Measurements from ENCODE around the gene DENND5B.

Gene DENND5B

GRCh38 chr12:31633464-31633863, 42.5 kb upstream of the DENND5B start (continued):
- TF ChIP-seq ZFP37 (tag by site-specific recombination; IDR thresholded peaks at IDR 0.05) (no peak), ZNF837 (tag by site-specific recombination; IDR thresholded peaks at IDR 0.05) (no peak), KLF1 (tag by site-specific recombination; IDR thresholded peaks at IDR 0.05) (no peak), ZBTB17 (tag by site-specific recombination; IDR thresholded peaks at IDR 0.05) (no peak), PRDM2 (tag by site-specific recombination; IDR thresholded peaks at IDR 0.05; ENCODE audit: borderline replicate concordance) (no peak), FEZF1 (tag by site-specific recombination; IDR thresholded peaks at IDR 0.05) (no peak), ZNF350 (tag by site-specific recombination; IDR thresholded peaks at IDR 0.05) (no peak)
- TF ChIP-seq, protein P1, sequence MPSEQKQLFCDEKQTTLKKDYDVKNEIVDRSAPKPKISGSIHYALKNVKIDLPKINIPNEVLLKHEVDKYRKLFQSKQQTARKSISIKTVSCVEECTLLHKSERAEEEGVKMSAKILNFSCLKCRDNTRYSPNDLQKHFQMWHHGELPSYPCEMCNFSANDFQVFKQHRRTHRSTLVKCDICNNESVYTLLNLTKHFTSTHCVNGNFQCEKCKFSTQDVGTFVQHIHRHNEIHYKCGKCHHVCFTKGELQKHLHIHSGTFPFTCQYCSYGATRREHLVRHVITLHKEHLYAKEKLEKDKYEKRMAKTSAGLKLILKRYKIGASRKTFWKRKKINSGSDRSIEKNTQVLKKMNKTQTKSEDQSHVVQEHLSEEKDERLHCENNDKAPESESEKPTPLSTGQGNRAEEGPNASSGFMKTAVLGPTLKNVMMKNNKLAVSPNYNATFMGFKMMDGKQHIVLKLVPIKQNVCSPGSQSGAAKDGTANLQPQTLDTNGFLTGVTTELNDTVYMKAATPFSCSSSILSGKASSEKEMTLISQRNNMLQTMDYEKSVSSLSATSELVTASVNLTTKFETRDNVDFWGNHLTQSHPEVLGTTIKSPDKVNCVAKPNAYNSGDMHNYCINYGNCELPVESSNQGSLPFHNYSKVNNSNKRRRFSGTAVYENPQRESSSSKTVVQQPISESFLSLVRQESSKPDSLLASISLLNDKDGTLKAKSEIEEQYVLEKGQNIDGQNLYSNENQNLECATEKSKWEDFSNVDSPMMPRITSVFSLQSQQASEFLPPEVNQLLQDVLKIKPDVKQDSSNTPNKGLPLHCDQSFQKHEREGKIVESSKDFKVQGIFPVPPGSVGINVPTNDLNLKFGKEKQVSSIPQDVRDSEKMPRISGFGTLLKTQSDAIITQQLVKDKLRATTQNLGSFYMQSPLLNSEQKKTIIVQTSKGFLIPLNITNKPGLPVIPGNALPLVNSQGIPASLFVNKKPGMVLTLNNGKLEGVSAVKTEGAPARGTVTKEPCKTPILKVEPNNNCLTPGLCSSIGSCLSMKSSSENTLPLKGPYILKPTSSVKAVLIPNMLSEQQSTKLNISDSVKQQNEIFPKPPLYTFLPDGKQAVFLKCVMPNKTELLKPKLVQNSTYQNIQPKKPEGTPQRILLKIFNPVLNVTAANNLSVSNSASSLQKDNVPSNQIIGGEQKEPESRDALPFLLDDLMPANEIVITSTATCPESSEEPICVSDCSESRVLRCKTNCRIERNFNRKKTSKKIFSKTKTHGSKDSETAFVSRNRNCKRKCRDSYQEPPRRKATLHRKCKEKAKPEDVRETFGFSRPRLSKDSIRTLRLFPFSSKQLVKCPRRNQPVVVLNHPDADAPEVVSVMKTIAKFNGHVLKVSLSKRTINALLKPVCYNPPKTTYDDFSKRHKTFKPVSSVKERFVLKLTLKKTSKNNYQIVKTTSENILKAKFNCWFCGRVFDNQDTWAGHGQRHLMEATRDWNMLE (tag by site-specific recombination; conservative IDR thresholded peaks at IDR 0.05; ENCODE audit: low read depth) = no peak

DNA sequence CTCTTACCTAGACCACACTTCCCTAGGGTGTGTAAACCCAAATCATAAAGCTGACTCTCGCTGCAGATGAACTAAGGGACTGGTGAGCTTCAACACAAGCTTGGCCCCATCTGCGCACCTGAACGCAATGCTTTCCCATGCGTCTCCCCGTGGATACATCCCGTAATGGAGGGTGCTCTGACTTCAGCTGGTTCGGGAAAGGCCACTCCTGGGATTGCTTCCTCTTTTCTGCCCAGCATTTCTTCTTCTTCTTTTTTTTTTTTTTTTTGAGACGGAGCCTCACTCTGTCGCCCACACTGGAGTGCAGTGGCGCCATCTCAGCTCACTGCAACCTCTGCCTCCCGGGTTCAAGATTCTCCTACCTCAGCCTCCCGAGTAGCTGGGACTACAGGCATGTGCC, 40.9 kb upstream of the DENND5B start:
- no peaks in the 10 kb centered on the region for H3K36me3 ChIP-seq (ENCODE audit: control insufficient read depth in 2 of 2, insufficient read depth in 1 of 2, low read length in 2 of 2)
- CTCF ChIA-PET = interaction anchor here (0.9 kb wide), 1 partner anchor 229 kb away, joined by 5 read pairs; no protein-coding TSS in a partner anchor
- no peak for TF ChIP-seq MEIS1 (CRISPR knock-in tag; IDR thresholded peaks at IDR 0.05; ENCODE audit: borderline replicate concordance)
- no peak for TF ChIP-seq GLI2 (tag by site-specific recombination; IDR thresholded peaks at IDR 0.05; ENCODE audit: borderline replicate concordance, low read depth)
- no peak for TF ChIP-seq PRDM2 (tag by site-specific recombination; IDR thresholded peaks at IDR 0.05; ENCODE audit: borderline replicate concordance)
- no peak for TF ChIP-seq HIC1 (tag by site-specific recombination; IDR thresholded peaks at IDR 0.05)
- TF ChIP-seq KLF7 (tag by site-specific recombination; IDR thresholded peaks at IDR 0.05; ENCODE audit: borderline replicate concordance) = no peak
- TF ChIP-seq ZNF19 (tag by site-specific recombination; IDR thresholded peaks at IDR 0.05; ENCODE audit: low read depth) = no peak
- no peak for TF ChIP-seq ZNF433 (tag by site-specific recombination; IDR thresholded peaks at IDR 0.05; ENCODE audit: low read depth)
- no peak for TF ChIP-seq ZNF398 (tag by site-specific recombination; IDR thresholded peaks at IDR 0.05)

More for the DNA sequence above, 40.9 kb upstream of the DENND5B start:
- H3K4me3 ChIP-seq (ENCODE audit: low read depth, low read length) = no peak overlapping the region
- POLR2A ChIA-PET = no interaction called here
- H3K27ac ChIP-seq (ENCODE audit: extremely low read depth, low read depth, low read length) = no peak overlapping the region
- H3K4me1 ChIP-seq (ENCODE audit: control insufficient read depth, insufficient read depth, low read length) = peaks cover 4% of the 10 kb centered on the region
- no peaks in the 10 kb centered on the region for H3K9me3 ChIP-seq (ENCODE audit: control insufficient read depth, insufficient read depth, low read depth, low read length)

Data from HEK293 (cell line).